ENCODE results near the gene TJP1.

The TJP1 gene

GRCh38 chr15:29802411-29802810 lies 19.9 kb downstream of the TJP1 start:
- TF ChIP-seq CTCF (IDR thresholded peaks at IDR 0.05; ENCODE audit: low read length, missing control alignments) = no peak
- H3K4me3 ChIP-seq (replicated peaks; ENCODE audit: low read depth, low read length) = no peak overlapping the region
- no peak for DNase-seq (ENCODE audit: low read depth)

- peak overlapping the region; percentile 26 for H3K4me3 ChIP-seq (replicated peaks; ENCODE audit: low read depth, low read length)
- peak; percentile 80 for DNase-seq (ENCODE audit: low read depth)
- TF ChIP-seq CTCF (IDR thresholded peaks at IDR 0.05; ENCODE audit: low read length, missing control alignments) = no peak
Measured at GRCh38 chr15:29800491-29801366, 21.5 kb downstream of the TJP1 start.

GRCh38 chr15:29799859-29800258 lies 22.4 kb downstream of the TJP1 start:
- TF ChIP-seq CTCF (IDR thresholded peaks at IDR 0.05; ENCODE audit: low read length, missing control alignments) = no peak
- no peak overlapping the region for H3K4me3 ChIP-seq (replicated peaks; ENCODE audit: low read depth, low read length)
- DNase-seq (ENCODE audit: low read depth) = no peak

GRCh38 chr15:29795610-29796009 lies 26.7 kb downstream of the TJP1 start:
- DNase-seq (ENCODE audit: low read depth) = no peak
- H3K4me3 ChIP-seq (replicated peaks; ENCODE audit: low read depth, low read length) = no peak overlapping the region
- no peak for TF ChIP-seq CTCF (IDR thresholded peaks at IDR 0.05; ENCODE audit: low read length, missing control alignments)

- no peak for TF ChIP-seq CTCF (IDR thresholded peaks at IDR 0.05; ENCODE audit: low read length, missing control alignments)
- DNase-seq (ENCODE audit: low read depth) = peak; percentile 29
- H3K4me3 ChIP-seq (replicated peaks; ENCODE audit: low read depth, low read length) = no peak overlapping the region
Measured at GRCh38 chr15:29792426-29793159, 29.7 kb downstream of the TJP1 start.

- no peak for DNase-seq (ENCODE audit: low read depth)
- no peak overlapping the region for H3K4me3 ChIP-seq (replicated peaks; ENCODE audit: low read depth, low read length)
- no peak for TF ChIP-seq CTCF (IDR thresholded peaks at IDR 0.05; ENCODE audit: low read length, missing control alignments)
Measured at GRCh38 chr15:29790607-29791006, 31.7 kb downstream of the TJP1 start.

Data from fibroblast of pulmonary artery (primary cell).